ENCODE measurements around the gene TPD52L1.

The TPD52L1 gene

DNA sequence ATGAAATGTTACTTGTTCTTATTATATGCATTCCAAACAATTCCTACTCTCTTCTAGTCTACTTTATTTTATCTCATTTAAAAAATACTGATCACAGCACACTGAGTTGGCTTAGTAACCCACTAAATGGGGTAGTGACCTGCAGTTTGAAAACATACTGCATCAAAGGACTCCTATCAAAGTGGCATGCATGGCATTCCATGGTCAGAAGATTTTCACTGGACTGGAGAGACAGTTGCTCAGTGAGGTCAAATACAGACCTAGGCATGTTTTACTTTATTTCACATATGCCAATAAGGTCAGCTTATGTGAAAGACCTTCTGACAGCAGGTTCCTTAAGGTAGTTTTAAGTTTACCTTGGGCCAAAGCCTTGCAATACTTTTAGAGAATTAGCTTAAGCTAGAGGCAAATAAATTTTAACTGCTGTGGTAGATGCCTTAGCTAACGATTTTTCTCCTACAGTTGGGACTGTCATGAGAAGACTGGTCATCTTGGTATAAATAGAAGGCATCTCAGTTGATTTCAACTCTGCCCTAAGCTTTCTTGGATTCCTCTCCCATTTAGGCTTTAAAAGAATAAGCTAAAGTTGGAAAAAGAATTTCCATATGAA is 35.1 kb downstream of the TPD52L1 start:
- Histone ChIP-seq H3K4me1 (ENCODE audit: control insufficient read depth, insufficient read depth, low read length) (peaks cover 4% of the 10 kb centered on the region), H3K4me3 (ENCODE audit: low read length) (no peak overlapping the region), H3K27me3 (ENCODE audit: control insufficient read depth, insufficient read depth, low read length) (no peaks in the 10 kb centered on the region), H3K9me3 (ENCODE audit: control insufficient read depth, low read length) (no peaks in the 10 kb centered on the region), H3K9ac (ENCODE audit: low read length) (no peak overlapping the region), H3K36me3 (ENCODE audit: control insufficient read depth, insufficient read depth, low read length) (no peaks in the 10 kb centered on the region)

DNA sequence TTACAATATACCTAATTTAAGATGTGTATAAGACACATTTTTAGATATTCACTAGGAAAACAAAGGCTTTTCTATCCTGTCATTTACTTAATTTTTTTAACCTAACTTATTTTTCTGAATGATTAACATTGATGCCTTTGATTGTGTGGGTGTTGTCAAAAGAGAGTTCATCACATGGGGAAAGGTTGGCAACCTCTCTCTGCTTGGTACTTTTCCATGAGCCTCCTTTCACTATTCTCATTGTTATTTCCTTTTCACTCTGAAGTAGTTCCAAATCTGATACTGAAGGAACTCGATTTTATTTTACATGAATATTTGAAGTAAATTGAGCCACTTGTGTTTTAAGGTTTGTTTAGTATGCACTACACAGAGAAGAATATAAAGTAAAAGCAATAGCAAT is 35.9 kb downstream of the TPD52L1 start:
- Histone ChIP-seq H3K9me3 (ENCODE audit: control insufficient read depth, low read length) (no peaks in the 10 kb centered on the region), H3K36me3 (ENCODE audit: control insufficient read depth, insufficient read depth, low read length) (no peaks in the 10 kb centered on the region), H3K27me3 (ENCODE audit: control insufficient read depth, insufficient read depth, low read length) (no peaks in the 10 kb centered on the region), H3K4me1 (ENCODE audit: control insufficient read depth, insufficient read depth, low read length) (peaks cover 4% of the 10 kb centered on the region), H3K4me3 (ENCODE audit: low read length) (no peak overlapping the region), H3K9ac (ENCODE audit: low read length) (no peak overlapping the region)

DNA sequence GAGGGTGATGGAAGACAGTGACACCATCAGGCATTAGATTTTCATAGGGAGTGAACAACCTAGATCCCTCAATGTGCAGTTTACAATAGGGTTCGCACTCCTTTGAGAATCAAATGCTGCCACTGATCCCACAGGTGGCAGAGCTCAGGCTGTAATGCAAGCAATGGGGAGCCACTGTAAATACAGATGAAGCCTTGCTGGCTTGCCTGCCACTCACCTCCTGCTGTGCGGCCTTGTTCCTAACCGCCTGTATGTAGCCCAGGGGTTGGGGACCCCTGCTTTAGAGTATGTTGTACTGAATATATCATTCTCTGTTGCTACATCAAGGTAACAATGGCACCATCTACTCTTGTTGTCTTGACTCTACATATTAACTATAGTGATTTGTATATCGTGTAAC is 37.1 kb downstream of the TPD52L1 start:
- Histone ChIP-seq H3K4me3 (ENCODE audit: low read length) (no peak overlapping the region), H3K4me1 (ENCODE audit: control insufficient read depth, insufficient read depth, low read length) (peaks cover 4% of the 10 kb centered on the region), H3K9me3 (ENCODE audit: control insufficient read depth, low read length) (no peaks in the 10 kb centered on the region), H3K9ac (ENCODE audit: low read length) (no peak overlapping the region), H3K27me3 (ENCODE audit: control insufficient read depth, insufficient read depth, low read length) (no peaks in the 10 kb centered on the region), H3K36me3 (ENCODE audit: control insufficient read depth, insufficient read depth, low read length) (no peaks in the 10 kb centered on the region)

DNA sequence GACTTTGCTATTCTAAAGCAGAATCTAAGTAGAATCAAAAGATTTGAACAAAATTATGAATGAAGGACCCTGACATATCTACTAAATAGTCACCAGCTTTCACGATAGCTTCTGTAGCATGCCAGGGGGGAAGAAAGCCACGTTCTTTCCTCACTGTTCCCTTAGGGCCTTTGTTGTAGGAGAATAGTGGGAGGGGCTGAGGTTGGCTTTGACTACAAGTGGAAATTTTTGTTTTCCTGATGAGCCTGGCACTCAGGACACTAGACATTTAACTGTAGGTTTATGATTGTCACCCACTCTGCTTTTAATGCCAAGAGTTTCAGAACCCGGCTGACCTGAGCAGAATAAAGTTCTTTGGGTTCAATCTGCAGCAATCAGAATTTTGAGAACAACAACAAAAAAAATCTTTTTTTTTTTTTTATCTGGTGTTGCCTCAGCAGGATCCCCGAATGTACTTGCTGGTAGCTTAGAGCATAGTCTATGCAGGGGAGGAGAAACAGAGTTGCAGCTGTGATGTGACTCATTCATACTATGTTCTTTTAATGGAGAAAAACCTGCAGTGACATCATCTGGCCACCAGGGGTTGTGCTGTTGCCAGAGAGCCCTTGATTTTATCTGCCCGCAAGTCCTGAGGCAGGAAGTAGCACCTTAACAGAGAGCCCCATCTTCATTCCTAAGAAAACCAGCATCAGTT is 38.5 kb downstream of the TPD52L1 start:
- peaks cover 4% of the 10 kb centered on the region for H3K4me1 ChIP-seq (ENCODE audit: control insufficient read depth, insufficient read depth, low read length)

DNA sequence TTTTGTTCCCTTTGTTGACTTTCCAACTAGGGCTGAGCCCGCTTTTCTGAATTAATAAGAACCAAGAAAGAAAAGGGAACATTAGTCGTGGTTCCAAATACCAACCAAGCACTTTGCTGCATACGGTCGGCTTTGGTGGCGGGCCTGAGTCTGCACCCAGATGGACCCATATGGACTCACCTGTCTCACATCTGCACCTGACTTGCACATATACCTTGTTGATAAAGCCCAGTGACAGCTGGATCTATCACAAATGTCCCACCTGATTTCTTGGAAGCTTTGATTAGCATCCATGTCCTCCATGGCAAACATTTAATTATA is 39.0 kb downstream of the TPD52L1 start:
- Histone ChIP-seq H3K4me3 (ENCODE audit: low read length) (no peak overlapping the region), H3K4me1 (ENCODE audit: control insufficient read depth, insufficient read depth, low read length) (peaks cover 6% of the 10 kb centered on the region), H3K27me3 (ENCODE audit: control insufficient read depth, insufficient read depth, low read length) (no peaks in the 10 kb centered on the region), H3K9me3 (ENCODE audit: control insufficient read depth, low read length) (no peaks in the 10 kb centered on the region), H3K36me3 (ENCODE audit: control insufficient read depth, insufficient read depth, low read length) (no peaks in the 10 kb centered on the region), H3K9ac (ENCODE audit: low read length) (no peak overlapping the region)

More for the DNA sequence above, 38.5 kb downstream of the TPD52L1 start:
- H3K36me3 ChIP-seq (ENCODE audit: control insufficient read depth, insufficient read depth, low read length): no peaks in the 10 kb centered on the region
- H3K9me3 ChIP-seq (ENCODE audit: control insufficient read depth, low read length): no peaks in the 10 kb centered on the region
- no peak overlapping the region for H3K4me3 ChIP-seq (ENCODE audit: low read length)
- no peak overlapping the region for H3K9ac ChIP-seq (ENCODE audit: low read length)
- no peaks in the 10 kb centered on the region for H3K27me3 ChIP-seq (ENCODE audit: control insufficient read depth, insufficient read depth, low read length)

DNA sequence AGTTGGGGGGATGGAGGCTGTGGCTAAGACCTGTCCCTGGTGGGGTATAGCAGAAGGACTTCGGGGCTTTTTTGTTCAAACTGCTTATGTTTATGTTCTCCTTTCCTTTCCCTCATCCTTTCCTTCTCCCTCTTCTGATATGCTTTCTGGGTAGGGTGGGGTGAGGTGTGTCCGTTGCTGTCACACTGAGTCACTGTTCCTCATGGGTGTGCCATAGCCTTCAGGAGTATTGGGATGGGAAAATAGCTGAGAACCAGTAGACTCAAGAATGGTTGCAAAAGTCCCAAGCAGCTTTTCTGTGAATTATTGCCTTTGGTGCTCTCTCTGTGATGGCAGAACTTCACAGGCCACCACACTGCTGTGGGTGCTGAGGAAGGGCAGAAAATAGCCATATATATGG is 39.6 kb downstream of the TPD52L1 start:
- Histone ChIP-seq H3K4me1 (ENCODE audit: control insufficient read depth, insufficient read depth, low read length) (peaks cover 12% of the 10 kb centered on the region), H3K4me3 (ENCODE audit: low read length) (no peak overlapping the region), H3K9me3 (ENCODE audit: control insufficient read depth, low read length) (no peaks in the 10 kb centered on the region), H3K36me3 (ENCODE audit: control insufficient read depth, insufficient read depth, low read length) (no peaks in the 10 kb centered on the region), H3K9ac (ENCODE audit: low read length) (no peak overlapping the region), H3K27me3 (ENCODE audit: control insufficient read depth, insufficient read depth, low read length) (no peaks in the 10 kb centered on the region)

DNA sequence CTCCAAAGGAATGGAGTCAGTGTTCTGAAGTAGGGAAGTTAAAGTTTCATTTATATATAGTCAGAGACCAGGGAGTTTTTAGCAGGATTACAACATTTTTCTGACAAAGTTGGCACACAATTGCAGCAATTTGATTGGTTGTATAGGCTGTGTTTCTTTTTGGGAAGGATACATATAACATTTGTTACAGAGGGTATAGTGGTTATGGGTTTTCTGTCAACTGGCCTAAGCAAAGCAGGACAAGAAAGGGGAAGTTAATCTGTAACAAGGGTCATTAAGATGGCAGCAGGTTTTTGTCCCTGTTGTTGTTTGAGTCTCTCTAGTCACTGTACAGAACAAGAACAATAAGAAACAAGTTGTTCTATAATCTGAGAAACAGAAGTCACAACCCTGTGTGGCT is 41.4 kb downstream of the TPD52L1 start:
- Histone ChIP-seq H3K36me3 (ENCODE audit: control insufficient read depth, insufficient read depth, low read length) (no peaks in the 10 kb centered on the region), H3K27me3 (ENCODE audit: control insufficient read depth, insufficient read depth, low read length) (no peaks in the 10 kb centered on the region), H3K9ac (ENCODE audit: low read length) (no peak overlapping the region), H3K4me1 (ENCODE audit: control insufficient read depth, insufficient read depth, low read length) (peaks cover 15% of the 10 kb centered on the region), H3K4me3 (ENCODE audit: low read length) (no peak overlapping the region), H3K9me3 (ENCODE audit: control insufficient read depth, low read length) (no peaks in the 10 kb centered on the region)

DNA sequence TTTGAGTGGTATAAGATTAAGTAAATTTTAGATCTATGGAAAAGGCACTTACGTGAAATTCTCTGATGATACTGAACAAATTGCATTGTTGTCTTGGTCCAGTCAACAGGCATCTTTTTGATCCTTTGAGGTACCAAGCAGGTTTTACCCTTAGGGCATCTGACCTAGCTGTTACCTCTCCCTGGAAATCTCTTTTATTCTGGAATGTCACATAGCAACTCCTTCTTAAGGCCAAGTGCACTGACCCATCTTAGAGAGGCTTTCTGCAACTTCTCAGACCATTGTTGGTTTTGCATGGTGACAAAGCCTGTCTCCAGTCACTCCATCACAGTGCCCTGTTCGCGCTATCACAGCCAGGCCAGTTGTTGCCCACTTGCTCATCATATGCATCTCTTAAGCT is 42.0 kb downstream of the TPD52L1 start:
- peaks cover 15% of the 10 kb centered on the region for H3K4me1 ChIP-seq (ENCODE audit: control insufficient read depth, insufficient read depth, low read length)
- no peaks in the 10 kb centered on the region for H3K27me3 ChIP-seq (ENCODE audit: control insufficient read depth, insufficient read depth, low read length)
- H3K9ac ChIP-seq (ENCODE audit: low read length): no peak overlapping the region
- H3K9me3 ChIP-seq (ENCODE audit: control insufficient read depth, low read length): no peaks in the 10 kb centered on the region
- H3K4me3 ChIP-seq (ENCODE audit: low read length): no peak overlapping the region
- no peaks in the 10 kb centered on the region for H3K36me3 ChIP-seq (ENCODE audit: control insufficient read depth, insufficient read depth, low read length)

DNA sequence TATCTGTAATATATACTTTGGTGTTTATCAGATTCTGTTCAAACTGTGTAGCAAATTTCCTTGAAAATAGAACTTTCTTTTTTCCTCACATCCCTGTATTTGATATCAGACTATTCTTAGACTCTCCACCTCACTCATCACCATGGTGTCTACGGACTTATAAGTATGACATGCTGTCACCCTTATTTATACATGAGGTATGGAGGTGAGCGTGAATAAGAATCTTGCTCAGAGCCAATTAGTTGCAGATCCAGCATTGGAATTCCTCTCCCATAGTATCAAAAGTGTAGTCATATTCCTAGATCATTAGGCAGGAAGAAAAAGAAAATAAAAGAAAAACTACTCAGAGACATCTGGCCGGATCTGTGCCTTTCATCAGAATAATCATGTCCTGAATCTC is 43.0 kb downstream of the TPD52L1 start:
- H3K9ac ChIP-seq (ENCODE audit: low read length): no peak overlapping the region
- H3K4me1 ChIP-seq (ENCODE audit: control insufficient read depth, insufficient read depth, low read length): peaks cover 15% of the 10 kb centered on the region
- H3K27me3 ChIP-seq (ENCODE audit: control insufficient read depth, insufficient read depth, low read length): no peaks in the 10 kb centered on the region
- no peak overlapping the region for H3K4me3 ChIP-seq (ENCODE audit: low read length)
- no peaks in the 10 kb centered on the region for H3K9me3 ChIP-seq (ENCODE audit: control insufficient read depth, low read length)
- no peaks in the 10 kb centered on the region for H3K36me3 ChIP-seq (ENCODE audit: control insufficient read depth, insufficient read depth, low read length)

DNA sequence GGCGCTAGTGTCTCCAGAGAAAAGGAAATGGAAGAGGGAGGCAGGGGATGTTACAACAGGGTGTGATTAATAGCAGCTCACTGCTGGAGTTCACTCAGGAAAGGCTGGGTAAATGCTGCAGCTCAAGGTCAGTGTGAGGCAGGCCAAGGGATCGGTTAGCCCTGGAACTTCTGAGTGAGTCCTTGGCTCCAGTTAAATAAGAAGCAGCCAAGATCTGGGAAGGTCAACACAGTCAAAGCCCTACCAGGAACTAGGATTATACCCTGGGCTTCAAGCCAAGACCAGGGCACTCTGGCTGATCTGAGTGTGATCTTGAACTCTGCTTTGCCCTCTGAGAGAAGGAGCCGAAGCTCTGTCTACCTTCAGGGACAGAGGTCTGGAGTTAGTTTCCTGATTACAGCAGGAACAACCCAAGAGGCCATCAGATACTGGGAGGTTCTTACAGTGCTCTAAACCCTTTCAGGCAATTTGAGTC is 44.3 kb downstream of the TPD52L1 start:
- Histone ChIP-seq H3K27me3 (ENCODE audit: control insufficient read depth, insufficient read depth, low read length) (no peaks in the 10 kb centered on the region), H3K9ac (ENCODE audit: low read length) (no peak overlapping the region), H3K4me1 (ENCODE audit: control insufficient read depth, insufficient read depth, low read length) (peaks cover 22% of the 10 kb centered on the region), H3K36me3 (ENCODE audit: control insufficient read depth, insufficient read depth, low read length) (no peaks in the 10 kb centered on the region), H3K9me3 (ENCODE audit: control insufficient read depth, low read length) (no peaks in the 10 kb centered on the region), H3K4me3 (ENCODE audit: low read length) (no peak overlapping the region)

DNA sequence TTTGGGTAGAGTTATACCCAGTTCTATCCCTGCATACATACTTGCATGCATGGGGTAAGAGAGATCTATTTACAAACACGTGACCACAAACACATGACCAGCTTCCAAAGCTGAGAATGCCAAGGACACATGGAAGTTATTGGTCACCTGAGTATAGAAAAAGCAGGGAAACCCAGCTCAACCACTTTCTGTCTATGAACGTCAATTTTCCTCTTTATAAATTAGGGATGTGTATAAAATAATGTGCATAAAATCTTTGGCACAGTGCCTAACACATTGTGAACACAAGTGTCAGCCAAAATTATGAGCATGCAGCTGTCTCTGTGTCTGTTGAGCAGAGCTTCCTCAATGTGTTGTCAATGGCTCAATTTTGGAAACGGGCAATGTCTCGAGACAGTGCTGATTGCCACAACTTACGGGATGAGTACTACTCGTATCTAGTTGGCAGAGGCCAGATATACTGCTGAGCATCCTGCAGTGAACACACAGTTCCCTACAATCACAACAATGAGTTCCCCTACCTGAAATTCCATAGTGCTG is 44.9 kb downstream of the TPD52L1 start:
- H3K27me3 ChIP-seq (ENCODE audit: control insufficient read depth, insufficient read depth, low read length): no peaks in the 10 kb centered on the region
- no peak overlapping the region for H3K4me3 ChIP-seq (ENCODE audit: low read length)
- peaks cover 17% of the 10 kb centered on the region for H3K4me1 ChIP-seq (ENCODE audit: control insufficient read depth, insufficient read depth, low read length)
- no peaks in the 10 kb centered on the region for H3K36me3 ChIP-seq (ENCODE audit: control insufficient read depth, insufficient read depth, low read length)
- no peaks in the 10 kb centered on the region for H3K9me3 ChIP-seq (ENCODE audit: control insufficient read depth, low read length)
- no peak overlapping the region for H3K9ac ChIP-seq (ENCODE audit: low read length)

DNA sequence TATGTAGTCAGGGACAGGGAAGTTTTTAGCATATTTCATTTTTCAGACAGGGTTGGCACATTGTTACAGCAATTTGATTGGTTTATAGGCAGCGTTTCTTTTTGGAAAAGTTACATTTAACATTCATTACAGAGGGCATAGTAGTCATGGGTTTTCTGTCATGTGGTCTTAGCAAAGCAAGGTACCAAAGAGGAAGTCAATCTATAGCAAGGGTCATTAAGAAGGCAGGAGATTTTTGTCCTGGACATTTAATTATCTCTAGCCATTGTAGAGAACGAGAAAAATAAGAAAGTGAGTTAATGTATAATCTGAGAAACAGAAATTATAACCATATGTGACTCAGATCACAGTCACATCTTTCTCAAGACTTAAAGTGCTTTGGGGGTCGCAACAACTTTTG is 47.4 kb downstream of the TPD52L1 start:
- H3K4me1 ChIP-seq (ENCODE audit: control insufficient read depth, insufficient read depth, low read length): peaks cover 17% of the 10 kb centered on the region
- no peaks in the 10 kb centered on the region for H3K9me3 ChIP-seq (ENCODE audit: control insufficient read depth, low read length)
- H3K36me3 ChIP-seq (ENCODE audit: control insufficient read depth, insufficient read depth, low read length): no peaks in the 10 kb centered on the region
- H3K27me3 ChIP-seq (ENCODE audit: control insufficient read depth, insufficient read depth, low read length): no peaks in the 10 kb centered on the region
- H3K4me3 ChIP-seq (ENCODE audit: low read length): no peak overlapping the region
- no peak overlapping the region for H3K9ac ChIP-seq (ENCODE audit: low read length)
